B cell (primary cell): ENCODE results near the gene GIPC3. TPM values are rescaled to one million over a fixed set of nuclear protein-coding genes. Genes with fewer than 3 reads are reported as not detected.

Experiments
- ATAC-seq: fragments of 200-7000 bp; cut with Tn5 transposase; one replicate; pipeline ENCODE4 v1.10.0; 2021; ENCODE audit warnings: low read depth, mild to moderate bottlenecking, moderate number of reproducible peaks, moderate library complexity
- CTCF ChIA-PET: fragments of 350-600 bp; sonication (Branson Sonifier 250); formaldehyde crosslinking; loops from one replicate; lab custom pipeline; 2021; ENCODE audit warnings: antibody characterized with exemption, inconsistent platforms; lab: Charles Lee
- POLR2A ChIA-PET: fragments of 350-600 bp; sonication (Branson Sonifier 250); formaldehyde crosslinking; loops from one replicate; lab custom pipeline; 2021; ENCODE audit warnings: antibody characterized with exemption; lab: Charles Lee
- DNase-seq: peaks from one replicate; pipeline ENCODE4 v3.0.0; 2013
- H2AFZ ChIP-seq: 2 replicates; pipeline ENCODE4 v1.6.1; 2012; ENCODE audit warnings: mild to moderate bottlenecking, low read depth, low read length; ENCODE audit not compliant: insufficient read depth, poor library complexity, severe bottlenecking
- H3K27ac ChIP-seq, 2 donors: 1 replicate in 1 of 2; 2 replicates in 1 of 2; pipeline ENCODE4 v1.5.1; 2012 to 2013; ENCODE audit warnings: low read length in 2 of 2, mild to moderate bottlenecking in 2 of 2, moderate library complexity in 1 of 2
- H3K27me3 ChIP-seq, 4 experiments: fragments of 200-600 bp in 1 of 4; sonication (generic) in 1 of 4; replicated peaks in 1 of 4; 1 replicate in 2 of 4; 2 replicates in 2 of 4; pipeline versions ENCODE4 v1.6.1 to v1.7.0; 2013 to 2016; ENCODE audit warnings: low read length in 3 of 4, mild to moderate bottlenecking in 2 of 4, mixed read lengths in 1 of 4, moderate library complexity in 1 of 4; ENCODE audit not compliant: insufficient read depth in 4 of 4, control insufficient read depth in 3 of 4; ENCODE audit errors: control extremely low read depth in 1 of 4
- H3K36me3 ChIP-seq, 2 experiments: replicated peaks in 1 of 2; 1 replicate in 1 of 2; 2 replicates in 1 of 2; pipeline versions ENCODE4 v1.6.1 to v1.7.1; 2013; ENCODE audit warnings: low read length in 1 of 2; ENCODE audit not compliant: insufficient read depth in 2 of 2, control insufficient read depth in 1 of 2; ENCODE audit errors: control extremely low read depth in 1 of 2, extremely low read depth in 1 of 2
- H3K4me1 ChIP-seq, 2 donors: fragments of 200-600 bp in 1 of 2; sonication (generic) in 1 of 2; 1 replicate in 1 of 2; 2 replicates in 1 of 2; pipeline versions ENCODE4 v1.5.1 to v1.6.1; 2013 to 2017; ENCODE audit warnings: low read length in 2 of 2; ENCODE audit not compliant: control insufficient read depth in 2 of 2, insufficient read depth in 2 of 2
- H3K4me2 ChIP-seq: replicated peaks from 2 replicates; pipeline ENCODE3; 2012; ENCODE audit warnings: mild to moderate bottlenecking, low read depth, low read length; ENCODE audit not compliant: poor library complexity, severe bottlenecking
- H3K4me3 ChIP-seq, 5 experiments: fragments of 200-600 bp in 1 of 5; sonication (generic) in 1 of 5; 1 replicate in 3 of 5; 2 replicates in 2 of 5; pipeline versions ENCODE4 v1.5.1 to v1.7.0; 2011 to 2016; ENCODE audit warnings: low read length in 4 of 5, mild to moderate bottlenecking in 4 of 5, low read depth in 2 of 5, control low read depth in 1 of 5, moderate library complexity in 1 of 5; ENCODE audit not compliant: insufficient read depth in 1 of 5; ENCODE audit errors: control extremely low read depth in 1 of 5, extremely low read depth in 1 of 5
- H3K79me2 ChIP-seq: fragments of 200-600 bp; sonication (generic); one replicate; pipeline ENCODE4 v1.6.0; 2016; ENCODE audit warnings: low read length; ENCODE audit not compliant: control insufficient read depth, insufficient read depth
- H3K9ac ChIP-seq: fragments of 200-600 bp; sonication (generic); 2 replicates; pipeline ENCODE4 v1.6.1; 2017; ENCODE audit warnings: mild to moderate bottlenecking, low read length, moderate library complexity
- H3K9me3 ChIP-seq, 3 donors: one replicate each; pipeline versions ENCODE4 v1.6.1 to v1.7.1; 2013; ENCODE audit warnings: low read length in 2 of 3; ENCODE audit not compliant: control insufficient read depth in 2 of 3, insufficient read depth in 1 of 3; ENCODE audit errors: control extremely low read depth in 1 of 3
- H4K20me1 ChIP-seq: 2 replicates; pipeline ENCODE4 v1.6.0; 2012; ENCODE audit warnings: mild to moderate bottlenecking, low read length; ENCODE audit not compliant: insufficient read depth, control insufficient read depth, poor library complexity, severe bottlenecking
- H3K27ac Mint-ChIP-seq: one replicate; pipeline ENCODE4 v1.8.0; 2021; ENCODE audit warnings: mixed read lengths
- H3K27me3 Mint-ChIP-seq: one replicate; pipeline ENCODE4 v1.8.0; 2021; ENCODE audit warnings: mixed read lengths
- H3K4me1 Mint-ChIP-seq: one replicate; pipeline ENCODE4 v1.8.0; 2021; ENCODE audit warnings: mixed read lengths
- H3K4me3 Mint-ChIP-seq: one replicate; pipeline ENCODE4 v1.8.0; 2021; ENCODE audit warnings: mixed read lengths
- H3K9me3 Mint-ChIP-seq: one replicate; pipeline ENCODE4 v1.8.0; 2022; ENCODE audit warnings: mixed read lengths; ENCODE audit not compliant: insufficient read depth
- CTCF ChIP-seq: fragments of 200-600 bp; IDR thresholded peaks from one replicate; pipeline ENCODE4 v1.8.0; 2022; ENCODE audit warnings: antibody characterized with exemption, mild to moderate bottlenecking
- EZH2 ChIP-seq: IDR thresholded peaks from 2 replicates; pipeline ENCODE4 v1.6.1; 2012; ENCODE audit warnings: borderline replicate concordance, low read depth, mild to moderate bottlenecking, moderate library complexity, low read length; ENCODE audit not compliant: insufficient read depth, poor library complexity, severe bottlenecking
- WGBS: methylation state at CpG from one replicate; pipeline ENCODE4 v1.1.5; 2013; ENCODE audit warnings: missing lambda C conversion rate; ENCODE audit not compliant: insufficient coverage; 5-methylcytosine and 5-hydroxymethylcytosine counted together
- intact Hi-C: fragments of 100-400 bp; cut with micrococcal nuclease; formaldehyde crosslinking; loops from one replicate; pipeline ENCODE4 v1.10.0; 2022
- polyA plus RNA-seq: library from polyadenylated mRNA; depleted of rRNA; stranded (reverse); fragments of >200 nt; gene quantifications from 2 replicates; pipeline ENCODE4 v1.2.3, GENCODE V29; 2012
- total RNA-seq, 2 donors: library from RNA; stranded (reverse); fragments of 120-200 nt in 1 of 2; gene quantifications; 1 replicate in 1 of 2; 2 replicates in 1 of 2; pipeline versions ENCODE4 v1.2.3 to v1.2.4, GENCODE V29; 2013 to 2022

The GIPC3 gene
- total and polyA plus RNA-seq, 2 donors (not counting 1 experiment from before 2014, with no cell fraction given): 0.47 to 0.48 TPM

GRCh38 chr19:3641515-3642269 lies 56.4 kb downstream of the GIPC3 start:
- POLR2A ChIA-PET: no interaction called here
- no peak overlapping the region for H3K27ac ChIP-seq
- H3K4me3 ChIP-seq: no peak overlapping the region
- peaks cover 0 to 4% (median 0%) of the 10 kb centered on the region in 3 donors for H3K9me3 ChIP-seq
- no peaks in the 10 kb centered on the region for H3K79me2 ChIP-seq
- H3K9ac ChIP-seq: no peak overlapping the region
- Mint-ChIP-seq H3K27me3 (no peaks in the 10 kb centered on the region), H3K9me3 (no peaks in the 10 kb centered on the region), H3K4me1 (no peaks in the 10 kb centered on the region), H3K4me3 (no peak overlapping the region), H3K27ac (no peak overlapping the region)
- no peaks in the 10 kb centered on the region for H4K20me1 ChIP-seq
- H3K4me1 ChIP-seq: no peaks in the 10 kb centered on the region
- 95% methylated on average over 27 of the region's 28 CpGs for WGBS
- no peaks in the 10 kb centered on the region for H3K27me3 ChIP-seq
- no peak overlapping the region for H3K4me2 ChIP-seq
- ATAC-seq: no peak
- no peak overlapping the region for H2AFZ ChIP-seq
- no peak for DNase-seq
- TF ChIP-seq EZH2 (no peak), CTCF (no peak)
- intact Hi-C loops: no loop called here
- CTCF ChIA-PET: no interaction called here
- peaks cover 0 to 13% of the 10 kb centered on the region in 2 experiments for H3K36me3 ChIP-seq

- Histone ChIP-seq H3K9me3 (peaks cover 0 to 4% (median 0%) of the 10 kb centered on the region in 3 donors), H3K4me2 (no peak overlapping the region), H3K27me3 (no peaks in the 10 kb centered on the region), H3K9ac (no peak overlapping the region), H3K79me2 (no peaks in the 10 kb centered on the region), H4K20me1 (no peaks in the 10 kb centered on the region), H3K36me3 (peaks cover 0 to 13% of the 10 kb centered on the region in 2 experiments), H3K27ac (no peak overlapping the region), H3K4me1 (no peaks in the 10 kb centered on the region), H2AFZ (no peak overlapping the region), H3K4me3 (no peak overlapping the region)
- H3K4me3 Mint-ChIP-seq: no peak overlapping the region
- no peaks in the 10 kb centered on the region for H3K27me3 Mint-ChIP-seq
- ChIA-PET POLR2A (no interaction called here), CTCF (no interaction called here)
- H3K27ac Mint-ChIP-seq: no peak overlapping the region
- no peak for DNase-seq
- no peaks in the 10 kb centered on the region for H3K4me1 Mint-ChIP-seq
- TF ChIP-seq CTCF (no peak), EZH2 (no peak)
- ATAC-seq: no peak
- H3K9me3 Mint-ChIP-seq: no peaks in the 10 kb centered on the region
- 91% methylated on average over 14 of the region's 17 CpGs for WGBS
- intact Hi-C loops: no loop called here
Observed at GRCh38 chr19:3642296-3642695, 57.0 kb downstream of the GIPC3 start.
